CMK (cell line): ENCODE results near the gene ALDH5A1.

Source experiments
- DNase-seq: peaks from one replicate; pipeline ENCODE4 v3.0.0-alpha.2; 2010; ENCODE audit warnings: low read depth

The ALDH5A1 gene

GRCh38 chr6:24524805-24525204 lies 30.0 kb downstream of the ALDH5A1 start:
- DNase-seq, result peak; percentile 11

- no peak for DNase-seq
Measured at GRCh38 chr6:24529985-24530384, 35.2 kb downstream of the ALDH5A1 start.

GRCh38 chr6:24534329-24534728 lies 39.6 kb downstream of the ALDH5A1 start:
- no peak for DNase-seq

GRCh38 chr6:24535210-24535609 lies 40.4 kb downstream of the ALDH5A1 start:
- no peak for DNase-seq

DNA sequence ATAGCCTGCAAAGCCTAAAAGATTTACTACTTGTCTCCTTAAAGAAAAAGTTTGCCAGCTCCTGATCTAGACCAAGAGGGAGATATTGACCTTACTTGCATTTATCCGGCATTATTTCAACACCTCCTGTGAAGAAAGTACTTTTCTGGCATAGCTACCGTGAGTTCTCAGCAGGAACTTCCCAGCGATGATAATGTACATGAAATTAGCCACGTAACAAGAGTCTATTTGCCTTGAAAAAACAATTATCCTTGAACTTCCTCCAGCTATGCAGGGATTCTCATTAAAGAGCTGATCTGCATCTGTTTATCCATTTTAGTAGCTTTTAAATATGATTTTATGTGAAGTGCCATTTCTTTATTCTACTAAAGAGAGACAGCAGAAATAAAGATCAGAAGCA lies 41.7 kb downstream of the ALDH5A1 start:
- DNase-seq, result no peak

DNA sequence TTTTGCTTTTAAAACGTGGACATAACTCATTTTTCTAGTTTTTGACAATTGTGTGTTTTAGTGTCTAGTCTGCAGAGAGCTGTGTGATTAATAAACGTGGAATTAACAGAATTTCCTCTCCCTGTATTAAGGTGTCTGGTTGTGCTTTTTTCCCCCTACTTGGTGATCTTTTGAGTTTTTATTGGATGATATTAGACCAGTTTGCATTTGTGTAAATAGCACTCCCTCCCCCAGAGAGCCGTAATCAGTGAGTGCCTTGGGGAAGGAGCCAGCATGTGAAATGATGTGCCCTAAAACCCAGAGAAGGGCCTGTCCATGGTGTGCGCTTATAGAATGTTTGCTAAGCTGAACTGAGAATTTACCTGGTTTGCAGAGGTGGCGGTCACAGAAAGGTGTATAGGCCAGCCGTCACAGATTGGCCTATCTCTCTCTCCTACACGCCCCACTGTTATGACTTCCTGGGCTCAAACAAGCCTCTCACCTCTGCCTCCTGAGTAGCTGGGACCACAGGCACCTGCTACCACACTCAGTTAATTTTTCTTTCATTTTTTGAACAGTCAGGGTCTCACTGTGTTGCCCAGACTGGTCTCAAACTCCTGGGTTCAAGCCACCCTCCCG lies 42.4 kb downstream of the ALDH5A1 start:
- no peak for DNase-seq

GRCh38 chr6:24537771-24538385 lies 43.1 kb downstream of the ALDH5A1 start:
- no peak for DNase-seq

DNA sequence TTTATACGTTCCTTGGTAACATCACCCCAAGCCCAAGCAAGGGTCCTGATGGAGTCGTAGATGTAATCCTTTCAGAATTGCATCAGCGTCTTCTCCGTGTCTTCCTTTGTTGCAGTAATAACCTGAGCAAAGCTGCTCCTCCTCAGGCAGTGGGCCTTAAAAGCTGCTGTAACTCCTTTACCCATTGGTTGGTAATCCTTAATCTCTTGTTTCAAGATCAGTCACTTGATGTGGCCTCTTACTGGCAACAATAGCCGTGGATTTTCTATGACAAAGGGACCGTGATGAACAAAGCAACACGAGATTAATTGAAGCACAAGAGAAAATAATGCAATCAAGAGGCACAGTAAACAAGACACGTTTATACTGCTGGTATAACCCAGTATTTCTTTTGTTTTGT lies 44.6 kb downstream of the ALDH5A1 start:
- no peak for DNase-seq

- no peak for DNase-seq
Measured at GRCh38 chr6:24540197-24540596, 45.4 kb downstream of the ALDH5A1 start.

- DNase-seq, result no peak
Measured at GRCh38 chr6:24543683-24544082, 48.9 kb downstream of the ALDH5A1 start.

DNA sequence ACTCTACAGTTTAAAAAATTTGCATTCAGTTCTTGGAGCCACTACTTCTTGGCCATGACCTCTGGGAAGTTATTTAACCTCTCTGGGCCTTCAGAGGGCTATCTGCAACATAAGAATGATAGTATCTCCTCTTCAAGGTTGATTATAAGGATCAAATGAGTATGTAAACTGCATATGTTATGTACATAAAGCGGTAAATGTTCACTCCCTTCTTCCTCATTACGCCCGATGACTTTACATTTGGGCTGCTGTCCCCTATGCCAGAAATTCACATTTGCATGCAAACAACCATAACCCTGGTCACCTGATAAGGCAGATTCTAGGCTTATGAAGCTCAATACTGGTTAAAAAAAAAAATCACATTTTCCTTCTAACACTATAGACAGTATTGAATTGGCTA lies 50.4 kb downstream of the ALDH5A1 start:
- DNase-seq, result no peak

- DNase-seq, result no peak
Measured at GRCh38 chr6:24545691-24546090, 50.9 kb downstream of the ALDH5A1 start.

- DNase-seq, result no peak
Measured at GRCh38 chr6:24546439-24546838, 51.7 kb downstream of the ALDH5A1 start.

DNA sequence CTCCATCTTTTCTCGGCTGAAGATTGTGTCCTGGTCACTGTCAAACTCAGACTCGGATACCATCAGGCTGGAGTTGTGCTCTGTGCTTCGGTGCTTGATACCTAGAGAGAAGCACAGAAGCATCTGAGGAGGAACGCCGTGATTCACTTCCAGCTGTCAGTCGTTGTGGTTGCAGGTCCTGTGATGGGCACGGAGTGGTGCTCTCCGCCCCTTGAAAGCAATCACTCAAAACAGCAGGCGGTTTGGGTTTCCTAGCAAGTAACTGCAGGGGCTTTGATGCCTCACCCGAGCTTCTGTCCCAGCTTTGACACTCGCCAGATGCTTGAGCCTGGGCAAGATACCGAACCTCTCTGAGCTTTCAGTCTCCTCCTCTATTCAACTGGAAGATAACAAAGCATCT lies 52.5 kb downstream of the ALDH5A1 start:
- no peak for DNase-seq

DNA sequence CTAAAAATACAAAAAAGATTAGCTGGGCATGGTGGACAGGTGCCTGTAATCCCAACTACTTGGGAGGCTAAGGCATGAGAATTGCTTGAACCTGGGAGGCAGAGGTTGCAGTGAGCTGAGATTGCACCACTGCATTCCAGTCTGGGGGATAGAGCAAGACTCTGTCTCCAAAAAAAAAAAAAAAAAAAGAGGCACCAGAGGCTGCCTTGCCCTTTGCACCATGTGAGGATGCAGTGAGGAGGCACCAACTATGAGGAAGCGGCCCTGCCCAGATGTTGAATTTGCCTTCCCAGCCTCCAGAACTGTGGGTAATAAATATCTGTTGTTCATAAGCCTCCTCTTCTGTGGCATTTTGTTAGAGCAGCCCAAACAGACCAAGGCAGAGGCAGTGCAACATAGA lies 54.4 kb downstream of the ALDH5A1 start:
- DNase-seq, result no peak

DNA sequence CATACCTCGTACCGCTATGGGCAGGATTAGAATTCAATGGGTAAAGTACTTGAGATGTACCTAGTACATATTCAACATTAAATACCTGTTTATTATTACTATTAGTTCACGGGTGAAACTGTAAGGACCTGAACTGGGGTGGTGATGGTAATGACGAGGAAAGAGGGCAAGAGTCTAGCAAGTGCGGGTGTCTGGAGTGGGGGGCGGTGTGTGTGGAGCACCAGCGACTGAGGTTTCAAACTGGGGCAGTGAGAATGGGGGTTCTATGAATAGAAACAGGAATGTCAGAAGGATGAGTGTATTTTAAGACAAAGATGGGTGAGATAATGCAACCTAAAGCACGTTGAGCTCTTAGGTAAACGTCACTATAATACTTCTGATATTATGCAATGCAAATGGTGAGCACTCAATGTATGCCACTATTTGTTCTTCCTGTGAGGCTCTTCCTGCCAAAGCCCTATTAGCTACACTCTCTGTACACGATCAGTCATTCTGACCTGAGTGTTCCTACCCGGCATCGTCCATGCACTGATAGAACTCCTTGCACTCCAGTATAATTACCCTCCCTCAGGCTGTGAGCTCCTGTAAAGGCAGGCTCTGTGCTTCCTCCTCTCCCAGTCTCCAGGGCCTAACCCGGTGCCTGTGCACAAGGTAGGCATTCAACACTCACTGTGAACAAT lies 55.0 kb downstream of the ALDH5A1 start:
- DNase-seq, result no peak

GRCh38 chr6:24551139-24551538 lies 56.4 kb downstream of the ALDH5A1 start:
- DNase-seq, result no peak

DNA sequence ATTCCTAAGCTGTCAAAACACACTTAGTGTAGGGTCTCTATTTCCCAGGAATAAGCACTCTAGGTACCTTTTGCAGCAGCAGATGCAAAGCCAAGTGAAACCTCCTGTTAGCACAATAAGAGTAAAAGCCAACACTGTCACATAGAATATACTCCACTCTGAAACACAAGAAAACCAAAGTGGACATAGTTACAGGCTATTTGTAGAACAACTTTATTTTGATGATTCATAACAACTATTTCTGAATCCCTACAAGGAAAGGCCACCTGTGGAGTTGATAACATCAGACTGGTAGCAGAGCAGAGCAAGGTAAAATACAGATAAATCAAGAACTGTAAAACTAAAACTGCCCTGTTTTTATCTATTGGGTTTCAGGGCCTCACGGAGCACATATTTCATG lies 59.7 kb downstream of the ALDH5A1 start:
- DNase-seq, result no peak

- DNase-seq, result no peak
Measured at GRCh38 chr6:24558516-24558915, 63.7 kb downstream of the ALDH5A1 start.

DNA sequence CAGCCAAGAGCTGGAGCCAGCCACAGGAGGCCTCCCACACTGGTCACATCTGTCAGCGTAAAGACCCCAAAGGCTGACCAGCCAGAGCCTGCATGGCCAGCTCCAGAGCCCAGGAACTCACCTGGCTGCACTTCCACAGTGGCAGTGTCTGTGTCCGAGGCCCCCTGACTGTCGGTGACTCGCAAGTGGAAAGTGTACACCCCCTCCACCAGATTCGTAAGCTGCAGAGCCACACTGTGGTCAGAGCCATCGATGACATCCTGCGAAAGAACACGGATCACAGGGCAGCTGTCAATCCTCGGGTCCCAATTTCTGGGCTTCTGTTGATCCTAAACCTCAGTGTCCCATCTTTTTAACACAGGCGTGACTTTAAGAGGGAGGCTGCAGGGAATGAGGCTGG lies 69.3 kb downstream of the ALDH5A1 start:
- no peak for DNase-seq

DNA sequence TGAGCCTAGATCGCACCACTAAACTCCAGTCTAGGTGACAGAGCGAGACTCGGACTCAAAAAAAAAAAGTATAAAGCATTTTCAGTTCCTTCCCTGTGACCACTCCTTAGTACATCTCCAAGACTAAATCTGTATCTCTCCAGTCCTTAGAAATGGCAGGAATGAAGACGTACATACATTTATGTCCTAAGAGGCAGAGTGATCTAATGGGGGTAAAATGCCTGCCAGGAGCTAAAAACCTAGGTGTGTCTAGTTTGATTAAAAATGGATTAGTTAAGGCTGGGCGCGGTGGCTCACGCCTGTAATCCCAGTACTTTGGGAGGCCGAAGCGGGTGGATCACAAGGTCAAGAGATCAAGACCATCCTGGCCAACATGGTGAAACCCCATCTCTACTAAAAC lies 70.4 kb downstream of the ALDH5A1 start:
- DNase-seq, result no peak

DNA sequence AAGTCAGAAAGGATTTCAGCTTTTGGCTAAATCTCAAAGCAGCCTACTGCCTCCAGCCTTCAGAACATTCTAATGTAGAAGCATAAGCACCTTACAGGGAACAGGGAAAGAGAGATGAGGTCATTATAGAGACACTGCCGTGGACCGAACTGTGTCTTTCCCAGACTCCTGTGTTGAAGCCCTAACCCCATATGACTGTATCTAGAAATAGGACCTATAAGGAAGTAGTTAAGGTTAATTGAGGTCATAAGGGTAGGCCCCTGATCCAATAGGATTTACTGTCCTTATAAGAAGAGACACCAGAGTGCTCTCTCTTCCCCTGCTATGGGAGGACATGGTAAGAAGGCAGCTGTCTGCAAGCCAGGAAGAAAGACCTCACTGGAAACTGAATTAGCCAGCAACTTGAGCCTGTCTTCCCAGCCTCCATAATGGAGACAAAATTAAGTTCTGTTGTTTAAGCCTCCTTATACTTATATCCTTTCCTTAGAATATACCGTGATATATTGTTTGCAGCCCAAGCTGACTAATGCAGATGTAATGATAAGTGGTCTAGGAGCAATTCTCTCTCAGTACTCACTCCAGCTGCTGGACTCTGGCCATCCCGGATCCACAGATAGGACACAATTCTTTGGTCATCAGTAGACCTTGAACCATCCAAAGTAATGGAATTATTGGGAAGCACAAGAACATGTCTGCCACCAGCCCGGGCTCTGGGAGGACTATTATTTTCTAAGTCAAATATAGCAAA lies 71.4 kb downstream of the ALDH5A1 start:
- no peak for DNase-seq

DNA sequence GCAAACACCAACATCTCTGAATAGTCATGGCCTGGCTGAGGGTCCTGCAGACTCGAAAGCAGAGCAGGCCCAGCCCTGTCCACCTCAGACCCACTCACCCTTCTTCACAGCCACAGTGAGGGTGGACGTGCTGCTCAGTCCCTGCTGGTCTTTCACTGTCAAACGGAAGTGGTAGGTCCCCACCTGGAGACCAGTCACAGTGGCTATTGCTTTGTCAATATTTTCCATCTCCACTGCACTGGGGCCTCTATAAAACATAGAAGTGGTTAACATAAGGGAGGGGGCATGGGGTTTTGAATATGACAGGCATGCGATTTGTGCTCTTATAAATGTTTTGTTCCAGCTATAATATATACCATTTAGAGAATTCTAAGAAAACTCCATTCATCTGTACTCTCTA lies 73.9 kb downstream of the ALDH5A1 start:
- no peak for DNase-seq
